ENCODE measurements around the gene SYTL3. TPM values are rescaled to one million over a fixed set of nuclear protein-coding genes. Genes with fewer than 3 reads are reported as not detected.

The SYTL3 gene
- total RNA-seq, 4 donors from 2014 or later, result 2.4 to 6.4 (median 2.9) TPM

DNA sequence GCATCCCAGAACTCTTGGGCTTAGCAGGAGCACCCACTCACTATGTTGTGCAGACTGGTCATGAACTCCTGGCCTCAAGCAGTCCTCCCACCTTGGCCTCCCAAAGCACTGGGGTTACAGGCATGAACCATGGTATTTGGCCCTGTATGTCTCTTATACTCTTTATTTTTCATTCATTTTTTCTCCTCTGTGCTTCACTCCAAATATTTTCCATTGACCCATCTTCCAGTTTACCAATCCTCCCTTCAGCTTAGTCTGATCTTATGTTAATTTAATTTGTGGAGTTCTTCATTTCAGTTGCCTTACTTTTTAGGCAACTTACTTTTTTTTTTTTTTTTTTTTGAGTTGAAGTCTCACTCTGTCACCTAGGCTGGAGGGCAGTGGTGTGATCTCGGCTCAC is 89.8 kb downstream of the SYTL3 start:
- in situ Hi-C loops (cut with MboI; ENCODE audit: low pct_ligation_motif_present in 1 of 4, low pct_unique_long_range_greater_than_20kb in 1 of 4, low sequenced_read_pairs in 3 of 4) (no loop called here), intact Hi-C loops (cut with DNase I; ENCODE audit: low total_unique reads) (no loop called here)
- no peak for DNase-seq
- TF ChIP-seq, protein P1, sequence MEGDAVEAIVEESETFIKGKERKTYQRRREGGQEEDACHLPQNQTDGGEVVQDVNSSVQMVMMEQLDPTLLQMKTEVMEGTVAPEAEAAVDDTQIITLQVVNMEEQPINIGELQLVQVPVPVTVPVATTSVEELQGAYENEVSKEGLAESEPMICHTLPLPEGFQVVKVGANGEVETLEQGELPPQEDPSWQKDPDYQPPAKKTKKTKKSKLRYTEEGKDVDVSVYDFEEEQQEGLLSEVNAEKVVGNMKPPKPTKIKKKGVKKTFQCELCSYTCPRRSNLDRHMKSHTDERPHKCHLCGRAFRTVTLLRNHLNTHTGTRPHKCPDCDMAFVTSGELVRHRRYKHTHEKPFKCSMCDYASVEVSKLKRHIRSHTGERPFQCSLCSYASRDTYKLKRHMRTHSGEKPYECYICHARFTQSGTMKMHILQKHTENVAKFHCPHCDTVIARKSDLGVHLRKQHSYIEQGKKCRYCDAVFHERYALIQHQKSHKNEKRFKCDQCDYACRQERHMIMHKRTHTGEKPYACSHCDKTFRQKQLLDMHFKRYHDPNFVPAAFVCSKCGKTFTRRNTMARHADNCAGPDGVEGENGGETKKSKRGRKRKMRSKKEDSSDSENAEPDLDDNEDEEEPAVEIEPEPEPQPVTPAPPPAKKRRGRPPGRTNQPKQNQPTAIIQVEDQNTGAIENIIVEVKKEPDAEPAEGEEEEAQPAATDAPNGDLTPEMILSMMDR (IDR thresholded peaks at IDR 0.05), result no peak
- TF ChIP-seq POLR2AphosphoS5 (IDR thresholded peaks at IDR 0.05) (no peak), POLR2A (IDR thresholded peaks at IDR 0.05) (no peak), EP300 (IDR thresholded peaks at IDR 0.05; ENCODE audit: low read depth) (no peak)
- no peaks in the 10 kb centered on the region for H3K9me3 ChIP-seq
- no peak overlapping the region for H3K27ac ChIP-seq
- H3K27me3 ChIP-seq, result no peaks in the 10 kb centered on the region
- H3K36me3 ChIP-seq, result no peaks in the 10 kb centered on the region
- 100% methylated on average over 1 of the region's 1 CpG; no CpG with 5 or more reads in 1 of the 2 donors for WGBS, 2 donors (ENCODE audit: low coverage in 1 of 2)
- no peaks in the 10 kb centered on the region for H3K4me1 ChIP-seq
- H3K4me3 ChIP-seq, result no peak overlapping the region

DNA sequence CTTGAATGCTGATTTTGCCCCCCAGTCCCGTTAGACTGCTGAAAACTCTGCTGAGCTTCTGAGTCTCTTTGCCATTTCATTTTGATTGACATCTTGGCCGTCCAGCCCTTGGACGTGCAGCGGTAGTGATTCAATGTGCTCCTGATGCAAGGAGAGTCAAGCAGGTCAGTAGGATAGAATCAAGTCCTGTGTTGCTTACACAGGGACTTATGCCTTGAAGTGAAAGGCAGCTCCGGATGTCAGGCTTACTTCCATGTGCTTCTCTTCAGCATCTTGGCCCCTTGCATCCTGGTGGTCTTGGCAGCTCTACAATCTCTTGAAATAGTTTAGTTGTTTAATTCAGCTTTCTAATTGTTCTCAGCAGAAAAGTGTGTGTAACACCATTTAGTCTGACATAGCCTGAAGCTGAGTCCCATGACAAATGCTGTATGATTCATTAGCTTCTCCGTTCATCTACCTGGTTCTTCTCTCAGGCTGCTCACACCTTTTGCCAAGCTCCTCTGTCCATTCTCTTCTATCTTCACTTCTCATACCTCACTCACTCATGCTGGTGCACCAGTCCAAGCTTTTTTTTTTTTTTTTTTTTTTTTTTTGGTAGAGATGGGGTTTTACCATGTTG is 93.3 kb downstream of the SYTL3 start:
- H3K4me1 ChIP-seq, result no peaks in the 10 kb centered on the region
- no peaks in the 10 kb centered on the region for H3K9me3 ChIP-seq
- intact Hi-C loops (cut with DNase I; ENCODE audit: low total_unique reads), result no loop called here
- 74 to 90% methylated on average over 1 to 6 of the region's 6 CpGs for WGBS, 2 donors (ENCODE audit: low coverage in 1 of 2)
- no peaks in the 10 kb centered on the region for H3K36me3 ChIP-seq
- H3K27ac ChIP-seq, result no peak overlapping the region
- no peak overlapping the region for H3K4me3 ChIP-seq
- H3K27me3 ChIP-seq, result no peaks in the 10 kb centered on the region
- DNase-seq, result no peak
- TF ChIP-seq, protein P1 (IDR thresholded peaks at IDR 0.05), result no peak
- TF ChIP-seq POLR2A (IDR thresholded peaks at IDR 0.05) (no peak), POLR2AphosphoS5 (IDR thresholded peaks at IDR 0.05) (no peak), EP300 (IDR thresholded peaks at IDR 0.05; ENCODE audit: low read depth) (no peak)
- in situ Hi-C loops (cut with MboI; ENCODE audit: low pct_ligation_motif_present in 1 of 4, low pct_unique_long_range_greater_than_20kb in 1 of 4, low sequenced_read_pairs in 3 of 4), result no loop called here

DNA sequence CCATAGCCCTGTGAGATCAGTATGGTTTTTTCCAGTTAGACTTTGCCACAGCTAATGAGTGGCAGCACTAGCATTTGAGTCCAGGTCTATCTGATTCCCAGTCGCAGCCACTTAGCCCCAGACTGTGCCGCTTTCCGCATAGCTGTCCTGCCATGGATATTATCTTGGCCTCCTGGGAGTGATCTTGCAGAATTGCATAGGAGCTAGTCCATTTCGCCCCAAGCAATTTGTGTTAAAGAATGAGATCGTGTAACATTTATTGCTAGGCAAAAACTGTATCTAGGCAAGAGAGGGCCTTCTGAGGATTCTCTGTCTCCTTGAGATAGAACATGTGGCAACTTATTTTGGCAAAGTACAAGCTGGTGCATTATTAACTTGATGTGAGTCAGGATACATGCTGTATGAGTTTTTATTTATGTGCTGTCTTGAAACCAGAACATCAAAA is 95.2 kb downstream of the SYTL3 start:
- no peak for DNase-seq
- H3K36me3 ChIP-seq, result no peaks in the 10 kb centered on the region
- H3K4me1 ChIP-seq, result no peaks in the 10 kb centered on the region
- in situ Hi-C loops (cut with MboI; ENCODE audit: low pct_ligation_motif_present in 1 of 4, low pct_unique_long_range_greater_than_20kb in 1 of 4, low sequenced_read_pairs in 3 of 4), result no loop called here
- no peak overlapping the region for H3K27ac ChIP-seq
- 92 to 97% methylated on average over 5 of the region's 5 CpGs for WGBS, 2 donors (ENCODE audit: low coverage in 1 of 2)
- H3K4me3 ChIP-seq, result no peak overlapping the region
- H3K27me3 ChIP-seq, result no peaks in the 10 kb centered on the region
- TF ChIP-seq, protein P1 (IDR thresholded peaks at IDR 0.05), result no peak
- TF ChIP-seq EP300 (IDR thresholded peaks at IDR 0.05; ENCODE audit: low read depth) (no peak), POLR2A (IDR thresholded peaks at IDR 0.05) (no peak), POLR2AphosphoS5 (IDR thresholded peaks at IDR 0.05) (no peak)
- no peaks in the 10 kb centered on the region for H3K9me3 ChIP-seq
- intact Hi-C loops (cut with DNase I; ENCODE audit: low total_unique reads), result no loop called here

DNA sequence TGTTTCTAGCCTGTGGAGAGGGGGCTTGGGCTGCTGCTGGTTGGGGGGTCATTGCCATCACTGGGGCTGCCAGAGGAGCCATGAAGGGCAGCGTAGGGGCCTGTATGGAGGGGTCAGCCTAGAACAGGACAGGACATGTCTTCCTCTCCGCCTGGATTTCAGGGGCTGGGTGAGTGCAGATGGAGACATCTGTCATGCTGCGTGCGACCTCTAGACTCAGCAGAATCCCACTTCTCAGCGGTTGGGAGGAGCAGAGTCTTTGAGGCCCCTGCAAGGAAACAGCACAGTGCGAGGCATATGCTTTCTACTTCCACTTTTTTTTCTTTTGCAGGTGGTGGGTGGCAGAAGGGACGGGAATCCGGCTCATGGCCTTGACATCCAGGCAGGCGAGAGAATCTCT is 101.4 kb downstream of the SYTL3 start:
- Histone ChIP-seq H3K27me3 (no peaks in the 10 kb centered on the region), H3K36me3 (no peaks in the 10 kb centered on the region), H3K4me1 (peaks cover 0 to 14% (median 7%) of the 10 kb centered on the region in 4 donors), H3K27ac (peak overlapping the region in 1 of 4 donors; percentile 1), H3K4me3 (no peak overlapping the region), H3K9me3 (no peaks in the 10 kb centered on the region)
- intact Hi-C loops (cut with DNase I; ENCODE audit: low total_unique reads), result no loop called here
- no peak for DNase-seq
- no peak for TF ChIP-seq POLR2A (IDR thresholded peaks at IDR 0.05)
- TF ChIP-seq EP300 (IDR thresholded peaks at IDR 0.05; ENCODE audit: low read depth), result no peak
- TF ChIP-seq, protein P1 (IDR thresholded peaks at IDR 0.05), result no peak
- TF ChIP-seq POLR2AphosphoS5 (IDR thresholded peaks at IDR 0.05), result no peak
- 73 to 89% methylated on average over 3 to 9 of the region's 9 CpGs for WGBS, 2 donors (ENCODE audit: low coverage in 1 of 2)
- in situ Hi-C loops (cut with MboI; ENCODE audit: low pct_ligation_motif_present in 1 of 4, low pct_unique_long_range_greater_than_20kb in 1 of 4, low sequenced_read_pairs in 3 of 4), result no loop called here
